ENCODE results near the gene SPATS2.

- TF ChIP-seq, protein P1, sequence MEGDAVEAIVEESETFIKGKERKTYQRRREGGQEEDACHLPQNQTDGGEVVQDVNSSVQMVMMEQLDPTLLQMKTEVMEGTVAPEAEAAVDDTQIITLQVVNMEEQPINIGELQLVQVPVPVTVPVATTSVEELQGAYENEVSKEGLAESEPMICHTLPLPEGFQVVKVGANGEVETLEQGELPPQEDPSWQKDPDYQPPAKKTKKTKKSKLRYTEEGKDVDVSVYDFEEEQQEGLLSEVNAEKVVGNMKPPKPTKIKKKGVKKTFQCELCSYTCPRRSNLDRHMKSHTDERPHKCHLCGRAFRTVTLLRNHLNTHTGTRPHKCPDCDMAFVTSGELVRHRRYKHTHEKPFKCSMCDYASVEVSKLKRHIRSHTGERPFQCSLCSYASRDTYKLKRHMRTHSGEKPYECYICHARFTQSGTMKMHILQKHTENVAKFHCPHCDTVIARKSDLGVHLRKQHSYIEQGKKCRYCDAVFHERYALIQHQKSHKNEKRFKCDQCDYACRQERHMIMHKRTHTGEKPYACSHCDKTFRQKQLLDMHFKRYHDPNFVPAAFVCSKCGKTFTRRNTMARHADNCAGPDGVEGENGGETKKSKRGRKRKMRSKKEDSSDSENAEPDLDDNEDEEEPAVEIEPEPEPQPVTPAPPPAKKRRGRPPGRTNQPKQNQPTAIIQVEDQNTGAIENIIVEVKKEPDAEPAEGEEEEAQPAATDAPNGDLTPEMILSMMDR (conservative IDR thresholded peaks at IDR 0.05; ENCODE audit: low read length): no peak
- no peak for TF ChIP-seq EZH2phosphoT487 (IDR thresholded peaks at IDR 0.05; ENCODE audit: borderline replicate concordance, low read depth, low read length)
Measured at GRCh38 chr12:49550693-49551252, 183.5 kb downstream of the SPATS2 start.
